ENCODE results near the gene POLN. TPM values are rescaled to one million over a fixed set of nuclear protein-coding genes. Genes with fewer than 3 reads are reported as not detected.
"Not testable (repeated sequence)": the region's sequence is repeated elsewhere in the genome, so short reads cannot be mapped to it uniquely, and the experiment has no call there.

The POLN gene
- total RNA-seq, 1 donor = 4.9 TPM

GRCh38 chr4:2217726-2218125 is 24.2 kb downstream of the POLN start:
- no peak overlapping the region for H3K4me3 ChIP-seq (ENCODE audit: low read depth, low read length)
- peak; percentile 21 for DNase-seq (ENCODE audit: low read depth)
- no peak for TF ChIP-seq CTCF (IDR thresholded peaks at IDR 0.05; ENCODE audit: insufficient read depth, low read length)

GRCh38 chr4:2212831-2213230 is 29.1 kb downstream of the POLN start:
- no peak for TF ChIP-seq CTCF (IDR thresholded peaks at IDR 0.05; ENCODE audit: insufficient read depth, low read length)
- no peak for DNase-seq (ENCODE audit: low read depth)
- H3K4me3 ChIP-seq (ENCODE audit: low read depth, low read length) = no peak overlapping the region

- DNase-seq (ENCODE audit: low read depth); H3K4me3 ChIP-seq (ENCODE audit: low read depth, low read length): not testable (repeated sequence)
Observed at GRCh38 chr4:2202789-2203188, 39.1 kb downstream of the POLN start.

GRCh38 chr4:2194496-2194895 is 47.4 kb downstream of the POLN start:
- no peak overlapping the region for H3K4me3 ChIP-seq (ENCODE audit: low read depth, low read length)
- no peak for DNase-seq (ENCODE audit: low read depth)
- no peak for TF ChIP-seq CTCF (IDR thresholded peaks at IDR 0.05; ENCODE audit: insufficient read depth, low read length)

GRCh38 chr4:2193326-2193725 is 48.6 kb downstream of the POLN start:
- DNase-seq (ENCODE audit: low read depth) = no peak
- no peak for TF ChIP-seq CTCF (IDR thresholded peaks at IDR 0.05; ENCODE audit: insufficient read depth, low read length)
- no peak overlapping the region for H3K4me3 ChIP-seq (ENCODE audit: low read depth, low read length)

- TF ChIP-seq CTCF (IDR thresholded peaks at IDR 0.05; ENCODE audit: insufficient read depth, low read length) = no peak
- DNase-seq (ENCODE audit: low read depth) = no peak
- H3K4me3 ChIP-seq (ENCODE audit: low read depth, low read length) = no peak overlapping the region
Observed at GRCh38 chr4:2186865-2187172, 55.1 kb downstream of the POLN start.

GRCh38 chr4:2186133-2186864 is 55.6 kb downstream of the POLN start:
- no peak overlapping the region for H3K4me3 ChIP-seq (ENCODE audit: low read depth, low read length)
- peak; percentile 20 for TF ChIP-seq CTCF (IDR thresholded peaks at IDR 0.05; ENCODE audit: insufficient read depth, low read length)
- peak; percentile 29 for DNase-seq (ENCODE audit: low read depth)
